GM18867 (cell line): ENCODE results near the gene ACTRT1.

Source experiments
- ATAC-seq: cut with Tn5 transposase; IDR thresholded peaks from one replicate; pipeline ENCODE4 v1.9.1; 2021; ENCODE audit warnings: mild to moderate bottlenecking, moderate library complexity; ENCODE audit not compliant: unreplicated experiment

ACTRT1 gene

GRCh38 chrX:128052303-128052702 is at the start of gene ACTRT1:
ACTRT1 (minus strand) TSS chrX:128052403; CDS start chrX:128052206, 197 bp downstream.
- no peak for ATAC-seq

GRCh38 chrX:128078545-128078944 is 26.3 kb upstream of the ACTRT1 start:
- ATAC-seq = no peak

GRCh38 chrX:128057421-128057820 is 5.2 kb upstream of the ACTRT1 start:
- ATAC-seq = no peak

GRCh38 chrX:128051526-128051925 is 677 bp downstream of the ACTRT1 start:
- no peak for ATAC-seq

GRCh38 chrX:128035318-128035717 is 16.9 kb downstream of the ACTRT1 start:
- no peak for ATAC-seq

- ATAC-seq = no peak
Observed at GRCh38 chrX:128021566-128021965, 30.6 kb downstream of the ACTRT1 start.

- ATAC-seq = no peak
Observed at GRCh38 chrX:128020701-128021100, 31.5 kb downstream of the ACTRT1 start.

- no peak for ATAC-seq
Observed at GRCh38 chrX:128019218-128019617, 33.0 kb downstream of the ACTRT1 start.

- ATAC-seq = no peak
Observed at GRCh38 chrX:128012015-128012414, 40.2 kb downstream of the ACTRT1 start.

GRCh38 chrX:128007882-128008281 is 44.3 kb downstream of the ACTRT1 start:
- ATAC-seq = no peak
